ENCODE data around the gene SZT2.

The SZT2 gene

GRCh38 chr1:43437031-43437973 lies 47.6 kb downstream of the SZT2 start:
- TF ChIP-seq CTCF (IDR thresholded peaks at IDR 0.05): no peak
- Histone ChIP-seq H3K27me3 (ENCODE audit: control insufficient read depth, insufficient read depth, low read length) (no peaks in the 10 kb centered on the region), H2AFZ (no peak overlapping the region), H3K9ac (no peak overlapping the region), H3K4me1 (peaks cover 2% of the 10 kb centered on the region), H3K4me2 (ENCODE audit: low read length) (no peak overlapping the region), H3K4me3 (ENCODE audit: low read depth, low read length) (no peak overlapping the region), H3K79me2 (no peaks in the 10 kb centered on the region), H3K36me3 (ENCODE audit: control insufficient read depth, insufficient read depth, low read length) (no peaks in the 10 kb centered on the region), H3K27ac (no peak overlapping the region), H3K9me3 (ENCODE audit: control insufficient read depth, low read length) (no peaks in the 10 kb centered on the region)

DNA sequence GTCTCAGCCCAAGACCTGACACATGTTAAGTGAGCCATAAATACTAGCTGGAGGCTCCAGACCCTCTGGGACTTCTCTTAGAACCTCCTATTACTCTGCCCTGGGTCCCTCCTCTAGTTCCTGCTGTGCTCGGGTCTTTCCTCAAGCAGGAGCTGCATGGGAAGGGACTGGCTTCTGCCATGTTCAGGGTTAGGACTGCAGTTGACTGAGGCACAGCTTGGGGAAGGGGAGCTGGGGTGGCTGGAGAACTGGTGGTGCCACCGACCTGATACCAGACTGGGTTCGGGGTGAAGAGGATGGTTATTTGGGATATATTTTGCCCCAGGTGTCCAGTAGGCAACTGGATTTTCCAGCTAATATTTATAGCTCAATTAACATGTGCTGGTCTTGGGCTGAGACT lies 48.3 kb downstream of the SZT2 start:
- Histone ChIP-seq H3K4me3 (ENCODE audit: low read depth, low read length) (no peak overlapping the region), H3K79me2 (no peaks in the 10 kb centered on the region), H3K4me2 (ENCODE audit: low read length) (no peak overlapping the region), H3K36me3 (ENCODE audit: control insufficient read depth, insufficient read depth, low read length) (no peaks in the 10 kb centered on the region), H3K27me3 (ENCODE audit: control insufficient read depth, insufficient read depth, low read length) (no peaks in the 10 kb centered on the region), H3K9ac (no peak overlapping the region), H3K9me3 (ENCODE audit: control insufficient read depth, low read length) (no peaks in the 10 kb centered on the region), H3K4me1 (peaks cover 2% of the 10 kb centered on the region), H3K27ac (no peak overlapping the region), H2AFZ (no peak overlapping the region)
- TF ChIP-seq CTCF (IDR thresholded peaks at IDR 0.05): no peak

- Histone ChIP-seq H3K27ac (no peak overlapping the region), H3K4me2 (ENCODE audit: low read length) (no peak overlapping the region), H3K79me2 (no peaks in the 10 kb centered on the region), H3K27me3 (ENCODE audit: control insufficient read depth, insufficient read depth, low read length) (no peaks in the 10 kb centered on the region), H3K36me3 (ENCODE audit: control insufficient read depth, insufficient read depth, low read length) (no peaks in the 10 kb centered on the region), H3K4me1 (peaks cover 2% of the 10 kb centered on the region), H3K4me3 (ENCODE audit: low read depth, low read length) (no peak overlapping the region), H2AFZ (no peak overlapping the region), H3K9ac (no peak overlapping the region), H3K9me3 (ENCODE audit: control insufficient read depth, low read length) (no peaks in the 10 kb centered on the region)
- TF ChIP-seq CTCF (IDR thresholded peaks at IDR 0.05): no peak
Measured at GRCh38 chr1:43438576-43438952, 48.9 kb downstream of the SZT2 start.

- H3K27ac ChIP-seq: no peak overlapping the region
- no peak overlapping the region for H3K4me2 ChIP-seq (ENCODE audit: low read length)
- no peaks in the 10 kb centered on the region for H3K27me3 ChIP-seq (ENCODE audit: control insufficient read depth, insufficient read depth, low read length)
- no peaks in the 10 kb centered on the region for H3K79me2 ChIP-seq
- no peaks in the 10 kb centered on the region for H3K9me3 ChIP-seq (ENCODE audit: control insufficient read depth, low read length)
- H3K9ac ChIP-seq: no peak overlapping the region
- H2AFZ ChIP-seq: no peak overlapping the region
- H3K36me3 ChIP-seq (ENCODE audit: control insufficient read depth, insufficient read depth, low read length): no peaks in the 10 kb centered on the region
- H3K4me3 ChIP-seq (ENCODE audit: low read depth, low read length): no peak overlapping the region
- peaks cover 2% of the 10 kb centered on the region for H3K4me1 ChIP-seq
- no peak for TF ChIP-seq CTCF (IDR thresholded peaks at IDR 0.05)
Measured at GRCh38 chr1:43438953-43439581, 49.4 kb downstream of the SZT2 start.
